Measurements from ENCODE around the gene TCN2. TPM values are rescaled to one million over a fixed set of nuclear protein-coding genes. Genes with fewer than 3 reads are reported as not detected.

TCN2 gene
- total RNA-seq, 4 donors from 2014 or later: 26.3 to 55.1 (median 41.4) TPM

DNA sequence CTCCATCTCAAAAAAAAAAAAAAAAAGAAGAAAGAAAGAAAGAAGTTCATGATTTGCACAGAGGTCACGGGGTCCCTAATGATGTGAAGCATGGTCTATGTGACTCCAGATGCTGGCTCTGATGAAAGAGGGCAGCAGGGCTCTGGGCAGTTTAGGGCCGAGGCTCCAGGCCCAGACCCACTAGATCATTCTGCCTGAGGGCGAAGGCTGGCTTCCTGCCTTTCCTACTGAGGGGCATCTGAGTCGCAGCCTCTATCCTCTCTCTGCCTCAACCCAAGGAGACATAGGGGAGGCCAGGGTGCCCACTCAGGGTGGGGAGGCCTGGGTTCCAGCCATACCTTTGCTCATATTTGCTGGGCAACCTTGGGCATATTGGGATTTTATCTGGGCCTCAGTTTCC is 33.4 kb downstream of the TCN2 start:
- H3K27ac ChIP-seq: no peak overlapping the region
- no peak for DNase-seq
- no peaks in the 10 kb centered on the region for H3K27me3 ChIP-seq
- H3K9me3 ChIP-seq: no peaks in the 10 kb centered on the region
- no peaks in the 10 kb centered on the region for H3K36me3 ChIP-seq
- WGBS, 2 donors: 92 to 97% methylated on average over 4 of the region's 4 CpGs
- no peak overlapping the region for H3K4me3 ChIP-seq (replicated peaks in 1 of 3)
- TF ChIP-seq, protein P1, sequence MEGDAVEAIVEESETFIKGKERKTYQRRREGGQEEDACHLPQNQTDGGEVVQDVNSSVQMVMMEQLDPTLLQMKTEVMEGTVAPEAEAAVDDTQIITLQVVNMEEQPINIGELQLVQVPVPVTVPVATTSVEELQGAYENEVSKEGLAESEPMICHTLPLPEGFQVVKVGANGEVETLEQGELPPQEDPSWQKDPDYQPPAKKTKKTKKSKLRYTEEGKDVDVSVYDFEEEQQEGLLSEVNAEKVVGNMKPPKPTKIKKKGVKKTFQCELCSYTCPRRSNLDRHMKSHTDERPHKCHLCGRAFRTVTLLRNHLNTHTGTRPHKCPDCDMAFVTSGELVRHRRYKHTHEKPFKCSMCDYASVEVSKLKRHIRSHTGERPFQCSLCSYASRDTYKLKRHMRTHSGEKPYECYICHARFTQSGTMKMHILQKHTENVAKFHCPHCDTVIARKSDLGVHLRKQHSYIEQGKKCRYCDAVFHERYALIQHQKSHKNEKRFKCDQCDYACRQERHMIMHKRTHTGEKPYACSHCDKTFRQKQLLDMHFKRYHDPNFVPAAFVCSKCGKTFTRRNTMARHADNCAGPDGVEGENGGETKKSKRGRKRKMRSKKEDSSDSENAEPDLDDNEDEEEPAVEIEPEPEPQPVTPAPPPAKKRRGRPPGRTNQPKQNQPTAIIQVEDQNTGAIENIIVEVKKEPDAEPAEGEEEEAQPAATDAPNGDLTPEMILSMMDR (IDR thresholded peaks at IDR 0.05): no peak
- TF ChIP-seq POLR2A (IDR thresholded peaks at IDR 0.05): no peak
- peaks cover 12 to 20% of the 10 kb centered on the region in 2 donors for H3K4me1 ChIP-seq
- intact Hi-C loops (cut with DNase I): no loop called here

DNA sequence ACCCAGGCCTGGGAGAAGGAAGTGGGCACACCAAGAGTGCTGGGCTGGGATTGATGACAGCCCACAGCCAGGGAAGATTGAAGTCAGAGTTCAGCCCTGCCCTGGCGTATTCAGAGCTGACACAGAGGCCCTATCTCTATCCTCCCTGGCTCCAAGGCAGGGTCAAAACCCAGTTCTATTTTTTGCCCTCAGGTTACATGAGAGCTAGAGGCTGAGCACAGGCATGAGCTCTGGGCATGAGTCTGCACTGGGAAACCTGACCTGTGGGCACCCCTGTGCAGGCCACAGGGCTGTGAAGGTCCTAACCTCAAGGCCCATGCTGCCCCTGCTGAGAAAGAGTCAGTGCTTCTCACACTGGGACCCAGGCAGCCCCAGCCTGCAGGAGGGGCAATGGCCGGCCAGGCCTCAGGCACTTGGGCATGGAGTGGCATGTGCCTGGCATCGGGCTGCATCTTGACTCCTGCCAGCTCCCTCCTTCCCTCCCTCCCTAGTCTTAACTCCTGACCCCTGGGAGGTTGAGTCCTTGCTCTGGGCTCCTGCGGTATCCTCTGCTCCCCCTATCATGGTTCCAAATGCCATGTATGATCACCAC is 34.0 kb downstream of the TCN2 start:
- intact Hi-C loops (cut with DNase I): no loop called here
- TF ChIP-seq, protein P1 (IDR thresholded peaks at IDR 0.05): no peak
- no peak for TF ChIP-seq POLR2A (IDR thresholded peaks at IDR 0.05)
- no peaks in the 10 kb centered on the region for H3K36me3 ChIP-seq
- no peaks in the 10 kb centered on the region for H3K27me3 ChIP-seq
- 95 to 100% methylated on average over 4 of the region's 4 CpGs for WGBS, 2 donors
- DNase-seq: no peak
- H3K9me3 ChIP-seq: no peaks in the 10 kb centered on the region
- H3K4me1 ChIP-seq: peaks cover 10 to 18% of the 10 kb centered on the region in 2 donors
- H3K4me3 ChIP-seq (replicated peaks in 1 of 3): no peak overlapping the region
- H3K27ac ChIP-seq: no peak overlapping the region

DNA sequence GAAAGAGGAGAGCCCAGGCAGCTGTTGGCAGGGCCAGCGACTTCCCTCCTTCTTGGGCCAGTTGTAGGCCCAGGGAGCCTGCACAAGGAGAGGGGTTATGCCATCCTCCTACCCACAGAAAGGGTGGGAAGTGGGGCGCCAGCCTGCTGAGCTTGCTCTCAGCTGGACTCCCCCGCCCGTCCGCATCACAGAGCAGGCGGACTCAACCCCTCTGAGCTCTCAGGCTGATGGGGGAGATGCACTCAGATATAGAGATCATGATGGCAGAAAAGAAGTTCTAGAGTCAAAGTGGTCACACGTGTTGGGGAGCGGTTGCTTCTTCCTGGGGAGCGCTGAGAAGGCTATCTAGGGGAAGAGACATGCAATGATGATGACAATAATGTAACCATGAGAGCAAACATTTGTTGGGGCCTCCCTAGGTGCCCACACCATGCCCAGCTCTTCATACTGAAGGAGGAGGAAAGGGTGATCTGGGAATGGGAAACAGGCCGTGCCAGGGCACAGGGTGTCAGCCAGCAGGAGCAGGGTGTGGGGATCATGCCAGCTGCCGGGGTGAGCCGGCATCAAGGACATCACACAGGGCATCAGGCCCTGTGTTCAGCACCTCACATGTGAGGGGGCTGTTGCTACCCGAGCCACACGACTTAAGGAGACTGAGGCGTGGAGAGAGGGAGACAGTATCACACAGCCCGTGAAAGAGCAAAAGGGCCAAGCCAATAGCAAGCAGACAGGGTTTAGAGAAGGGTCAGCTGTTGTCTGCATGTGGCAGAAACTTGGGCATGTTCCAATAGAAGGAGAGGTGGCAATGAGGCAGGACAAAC is 36.3 kb downstream of the TCN2 start:
- Histone ChIP-seq H3K9me3 (no peaks in the 10 kb centered on the region), H3K27ac (no peak overlapping the region), H3K4me1 (no peaks in the 10 kb centered on the region), H3K36me3 (no peaks in the 10 kb centered on the region), H3K4me3 (replicated peaks in 1 of 3) (no peak overlapping the region), H3K27me3 (no peaks in the 10 kb centered on the region)
- intact Hi-C loops (cut with DNase I): no loop called here
- WGBS, 2 donors: 93% methylated on average over 16 of the region's 16 CpGs
- TF ChIP-seq POLR2A (IDR thresholded peaks at IDR 0.05): no peak
- TF ChIP-seq, protein P1 (IDR thresholded peaks at IDR 0.05): no peak
- DNase-seq: no peak

DNA sequence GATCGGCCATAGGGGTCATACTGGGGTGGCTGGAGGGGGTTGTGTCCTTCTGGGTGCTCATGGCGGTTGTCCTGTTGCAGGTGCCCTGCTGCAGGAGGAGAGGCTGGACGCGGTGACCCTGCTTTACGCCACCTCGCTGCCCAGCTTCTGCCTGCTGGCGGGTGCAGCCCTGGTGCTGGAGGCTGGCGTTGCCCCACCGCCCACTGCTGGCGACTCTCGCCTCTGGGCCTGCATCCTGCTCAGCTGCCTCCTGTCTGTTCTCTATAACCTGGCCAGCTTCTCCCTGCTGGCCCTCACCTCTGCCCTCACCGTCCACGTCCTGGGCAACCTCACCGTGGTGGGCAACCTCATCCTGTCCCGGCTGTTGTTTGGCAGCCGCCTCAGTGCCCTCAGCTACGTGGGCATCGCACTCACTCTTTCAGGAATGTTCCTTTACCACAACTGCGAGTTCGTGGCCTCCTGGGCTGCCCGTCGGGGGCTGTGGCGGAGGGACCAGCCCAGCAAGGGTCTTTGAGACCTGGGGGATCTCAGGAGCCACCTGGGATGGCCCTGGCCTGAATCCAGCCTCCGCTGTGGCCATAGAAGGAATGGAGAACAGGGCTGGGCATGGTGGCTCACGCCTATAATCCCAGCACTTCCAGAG is 39.7 kb downstream of the TCN2 start:
- no peak overlapping the region for H3K27ac ChIP-seq
- WGBS, 2 donors: 97 to 98% methylated on average over 13 to 19 of the region's 25 CpGs
- TF ChIP-seq, protein P1 (IDR thresholded peaks at IDR 0.05): no peak
- no peak for TF ChIP-seq POLR2A (IDR thresholded peaks at IDR 0.05)
- no peaks in the 10 kb centered on the region for H3K36me3 ChIP-seq
- H3K27me3 ChIP-seq: no peaks in the 10 kb centered on the region
- no peaks in the 10 kb centered on the region for H3K9me3 ChIP-seq
- H3K4me3 ChIP-seq (replicated peaks in 1 of 3): no peak overlapping the region
- intact Hi-C loops (cut with DNase I): no loop called here
- peaks cover 0 to 6% of the 10 kb centered on the region in 2 donors for H3K4me1 ChIP-seq
- DNase-seq: no peak

DNA sequence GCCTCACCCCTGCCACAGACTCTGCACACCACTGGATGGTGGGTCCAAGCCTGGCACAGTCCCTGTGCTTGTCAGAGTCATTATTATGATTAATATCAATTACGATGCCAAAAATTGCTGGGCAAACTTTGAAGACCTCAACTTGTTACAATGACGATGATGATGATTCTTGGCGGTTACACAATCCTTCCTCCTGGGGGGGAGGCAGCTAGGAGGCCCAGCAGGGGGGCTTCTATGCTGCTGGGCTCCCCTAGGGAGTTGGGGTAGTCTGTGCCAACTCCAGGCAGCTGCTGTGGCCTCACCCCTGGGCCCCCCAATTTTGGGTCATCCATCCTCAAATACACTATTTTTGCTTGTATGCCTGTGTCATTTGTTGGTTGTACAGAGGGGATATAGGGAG is 40.6 kb downstream of the TCN2 start:
- no peak overlapping the region for H3K4me3 ChIP-seq (replicated peaks in 1 of 3)
- intact Hi-C loops (cut with DNase I): no loop called here
- H3K27ac ChIP-seq: no peak overlapping the region
- no peaks in the 10 kb centered on the region for H3K36me3 ChIP-seq
- no peak for DNase-seq
- H3K9me3 ChIP-seq: no peaks in the 10 kb centered on the region
- no peaks in the 10 kb centered on the region for H3K27me3 ChIP-seq
- TF ChIP-seq, protein P1 (IDR thresholded peaks at IDR 0.05): no peak
- no peak for TF ChIP-seq POLR2A (IDR thresholded peaks at IDR 0.05)
- WGBS, 2 donors: 91 to 97% methylated on average over 3 of the region's 3 CpGs
- H3K4me1 ChIP-seq: peaks cover 0 to 6% of the 10 kb centered on the region in 2 donors

Data from thyroid gland (tissue), 4 donors.